HEK293 (cell line): ENCODE data around the gene KIF25.

Source experiments
- CTCF ChIA-PET: fragments of 350-600 bp; formaldehyde crosslinking; extraction: SDS; loops from one replicate; lab custom pipeline; 2021; ENCODE audit warnings: antibody characterized with exemption; lab: Yijun Ruan, JAX
- POLR2A ChIA-PET: fragments of 300-600 bp; formaldehyde crosslinking; extraction: SDS; loops from one replicate; lab custom pipeline; 2020; ENCODE audit warnings: antibody characterized with exemption, inconsistent platforms; lab: Yijun Ruan, JAX
- H3K27ac ChIP-seq: fragments of 200-500 bp; sonication (Bioruptor generic); 2 replicates; pipeline ENCODE4 v1.5.1; 2014; ENCODE audit warnings: low read depth, low read length, control low read depth, inconsistent platforms; ENCODE audit errors: extremely low read depth
- H3K36me3 ChIP-seq, 2 experiments: fragments of 200-500 bp in 1 of 2; sonication (Bioruptor generic) in 1 of 2; 1 replicate in 1 of 2; 2 replicates in 1 of 2; pipeline ENCODE4 v1.5.1; 2014 to 2017; ENCODE audit warnings: inconsistent platforms in 2 of 2, low read length in 2 of 2; ENCODE audit not compliant: control insufficient read depth in 2 of 2, insufficient read depth in 1 of 2
- H3K4me1 ChIP-seq: fragments of 200-500 bp; sonication (Bioruptor generic); 2 replicates; pipeline ENCODE4 v1.5.1; 2014; ENCODE audit warnings: mild to moderate bottlenecking, low read length, inconsistent platforms; ENCODE audit not compliant: control insufficient read depth, insufficient read depth
- H3K4me3 ChIP-seq: 2 replicates; pipeline ENCODE4 v1.5.1; 2011; ENCODE audit warnings: low read depth, mild to moderate bottlenecking, control low read depth, low read length, moderate library complexity
- H3K9me3 ChIP-seq: fragments of 200-500 bp; sonication (Bioruptor generic); 2 replicates; pipeline ENCODE4 v1.5.1; 2014; ENCODE audit warnings: low read depth, low read length, inconsistent platforms; ENCODE audit not compliant: control insufficient read depth, insufficient read depth
- BCL11A ChIP-seq: fragments of 450-650 bp; formaldehyde crosslinking; IDR thresholded peaks from 2 replicates; pipeline ENCODE4 v1.5.1; 2016; ENCODE audit warnings: low read depth, missing biosample characterization, missing genetic modification characterization
- BCL11B ChIP-seq: fragments of 450-650 bp; formaldehyde crosslinking; IDR thresholded peaks from 2 replicates; pipeline ENCODE4 v1.5.1; 2016; ENCODE audit warnings: low read depth, missing biosample characterization, missing genetic modification characterization
- KLF1 ChIP-seq: fragments of 450-650 bp; formaldehyde crosslinking; IDR thresholded peaks from 2 replicates; pipeline ENCODE4 v1.5.1; 2016; ENCODE audit warnings: missing biosample characterization, missing genetic modification characterization
- SCRT2 ChIP-seq: fragments of 450-650 bp; formaldehyde crosslinking; IDR thresholded peaks from 2 replicates; pipeline ENCODE4 v1.5.1; 2016; ENCODE audit warnings: missing biosample characterization, missing genetic modification characterization
- WT1 ChIP-seq: fragments of 450-650 bp; formaldehyde crosslinking; IDR thresholded peaks from 2 replicates; pipeline ENCODE4 v1.5.1; 2016; ENCODE audit warnings: missing biosample characterization, missing genetic modification characterization
- ZFP69B ChIP-seq: fragments of 450-650 bp; formaldehyde crosslinking; IDR thresholded peaks from 2 replicates; pipeline ENCODE4 v1.5.1; 2016; ENCODE audit warnings: missing biosample characterization, missing genetic modification characterization
- ZNF157 ChIP-seq: fragments of 450-650 bp; formaldehyde crosslinking; IDR thresholded peaks from 2 replicates; pipeline ENCODE4 v1.5.1; 2016; ENCODE audit warnings: missing biosample characterization, missing genetic modification characterization
- ZNF19 ChIP-seq: fragments of 450-650 bp; formaldehyde crosslinking; IDR thresholded peaks from 2 replicates; pipeline ENCODE4; 2016; ENCODE audit warnings: missing biosample characterization, missing genetic modification characterization, low read depth
- ZNF48 ChIP-seq: fragments of 450-650 bp; formaldehyde crosslinking; IDR thresholded peaks from 2 replicates; pipeline ENCODE4 v1.5.1; 2016; ENCODE audit warnings: missing biosample characterization, missing genetic modification characterization
- ZNF529 ChIP-seq: fragments of 450-650 bp; formaldehyde crosslinking; IDR thresholded peaks from 2 replicates; pipeline ENCODE4 v1.5.1; 2017; ENCODE audit warnings: missing genetic modification characterization, missing biosample characterization; ENCODE audit not compliant: insufficient replicate concordance
- ZNF555 ChIP-seq: fragments of 450-650 bp; formaldehyde crosslinking; conservative IDR thresholded peaks from 2 replicates; pipeline ENCODE4 v1.5.1; 2017; ENCODE audit warnings: missing biosample characterization, mild to moderate bottlenecking, missing genetic modification characterization, inconsistent platforms
- ZNF670 ChIP-seq: fragments of 450-650 bp; formaldehyde crosslinking; IDR thresholded peaks from 2 replicates; pipeline ENCODE4 v1.5.1; 2016; ENCODE audit warnings: missing biosample characterization, missing genetic modification characterization, low read depth
- ZNF701 ChIP-seq: fragments of 450-650 bp; formaldehyde crosslinking; IDR thresholded peaks from 2 replicates; pipeline ENCODE4 v1.5.1; 2016; ENCODE audit warnings: missing biosample characterization, missing genetic modification characterization
- ZNF707 ChIP-seq: fragments of 450-650 bp; formaldehyde crosslinking; IDR thresholded peaks from 2 replicates; pipeline ENCODE4 v1.5.1; 2016; ENCODE audit warnings: missing biosample characterization, missing genetic modification characterization
- TF ChIP-seq, protein P1 (sequence below): fragments of 450-650 bp; formaldehyde crosslinking; IDR thresholded peaks from 2 replicates; pipeline ENCODE4 v1.5.1; 2016; ENCODE audit warnings: missing biosample characterization, missing genetic modification characterization
- TF ChIP-seq, protein P2 (sequence below): fragments of 450-650 bp; formaldehyde crosslinking; IDR thresholded peaks from 2 replicates; pipeline ENCODE4 v1.5.1; 2016; ENCODE audit warnings: missing biosample characterization, missing genetic modification characterization
- TF ChIP-seq, protein P3 (sequence below): fragments of 450-650 bp; formaldehyde crosslinking; IDR thresholded peaks from 2 replicates; pipeline ENCODE4 v1.5.1; 2016; ENCODE audit warnings: missing biosample characterization, missing genetic modification characterization
- TF ChIP-seq, protein P4 (sequence below): fragments of 450-650 bp; formaldehyde crosslinking; IDR thresholded peaks from 2 replicates; pipeline ENCODE4 v1.5.1; 2016; ENCODE audit warnings: missing biosample characterization, missing genetic modification characterization
- TF ChIP-seq, protein P5 (sequence below): fragments of 450-650 bp; IDR thresholded peaks from 2 replicates; pipeline ENCODE4 v1.5.1; 2018; ENCODE audit warnings: missing biosample characterization, mild to moderate bottlenecking, missing genetic modification characterization
- TF ChIP-seq, protein P6 (sequence below): fragments of 450-650 bp; formaldehyde crosslinking; IDR thresholded peaks from 2 replicates; pipeline ENCODE4 v1.5.1; 2016; ENCODE audit warnings: missing biosample characterization, missing genetic modification characterization

Gene KIF25

DNA sequence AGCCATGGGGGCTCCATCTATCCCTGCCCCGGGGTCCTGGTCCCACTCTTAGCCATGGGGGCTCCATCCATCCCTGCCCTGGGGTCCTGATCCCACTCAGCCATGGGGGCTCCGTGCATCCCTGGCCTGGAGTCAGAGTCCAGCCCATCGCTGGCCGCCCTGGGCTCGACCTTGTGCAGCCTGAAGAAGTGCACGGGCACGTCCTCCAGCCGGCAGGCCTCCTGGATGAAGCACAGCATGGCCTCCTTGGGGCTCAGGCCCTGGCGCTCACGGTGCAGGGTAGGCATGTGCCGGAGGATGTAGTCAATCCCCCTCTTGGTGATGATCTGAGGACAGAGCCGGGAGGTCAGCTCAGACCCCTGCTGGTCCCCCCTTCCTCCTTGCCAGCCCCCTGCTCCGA, 66.0 kb downstream of the KIF25 start (continued):
- TF ChIP-seq BCL11B (tag by site-specific recombination) (no peak), ZFP69B (tag by site-specific recombination) (no peak)

DNA sequence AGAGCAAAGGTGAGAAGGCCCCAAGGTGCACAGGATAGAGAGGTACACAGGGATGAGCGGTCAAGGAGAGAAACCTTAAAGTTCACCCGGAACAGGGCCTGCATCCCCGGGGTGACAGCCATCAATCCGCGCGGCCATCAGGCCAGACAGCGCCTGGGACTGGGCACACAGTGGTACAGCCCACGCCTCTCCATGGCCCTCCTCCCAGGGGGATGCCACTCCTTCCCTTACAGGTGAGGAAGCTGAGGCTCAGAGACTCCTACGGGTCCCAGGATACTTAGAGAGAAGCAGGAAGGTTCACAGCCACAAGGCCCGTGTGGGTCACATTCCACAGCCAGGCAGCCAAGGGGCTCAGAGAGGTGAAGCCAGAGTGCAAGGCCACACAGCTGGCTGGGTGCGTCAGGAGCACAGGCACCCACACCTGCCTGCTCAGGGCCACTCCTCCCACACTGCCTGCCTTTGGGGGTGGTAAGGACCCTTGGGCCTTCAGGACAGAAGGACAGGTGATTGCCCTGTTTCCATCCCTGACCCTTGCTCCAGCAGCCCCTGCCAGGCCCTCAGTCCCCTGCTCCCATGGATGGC, 66.8 kb downstream of the KIF25 start:
- no peaks in the 10 kb centered on the region for H3K9me3 ChIP-seq
- no peak overlapping the region for H3K27ac ChIP-seq
- no peak for TF ChIP-seq ZNF19 (tag by site-specific recombination)
- TF ChIP-seq, protein P1, sequence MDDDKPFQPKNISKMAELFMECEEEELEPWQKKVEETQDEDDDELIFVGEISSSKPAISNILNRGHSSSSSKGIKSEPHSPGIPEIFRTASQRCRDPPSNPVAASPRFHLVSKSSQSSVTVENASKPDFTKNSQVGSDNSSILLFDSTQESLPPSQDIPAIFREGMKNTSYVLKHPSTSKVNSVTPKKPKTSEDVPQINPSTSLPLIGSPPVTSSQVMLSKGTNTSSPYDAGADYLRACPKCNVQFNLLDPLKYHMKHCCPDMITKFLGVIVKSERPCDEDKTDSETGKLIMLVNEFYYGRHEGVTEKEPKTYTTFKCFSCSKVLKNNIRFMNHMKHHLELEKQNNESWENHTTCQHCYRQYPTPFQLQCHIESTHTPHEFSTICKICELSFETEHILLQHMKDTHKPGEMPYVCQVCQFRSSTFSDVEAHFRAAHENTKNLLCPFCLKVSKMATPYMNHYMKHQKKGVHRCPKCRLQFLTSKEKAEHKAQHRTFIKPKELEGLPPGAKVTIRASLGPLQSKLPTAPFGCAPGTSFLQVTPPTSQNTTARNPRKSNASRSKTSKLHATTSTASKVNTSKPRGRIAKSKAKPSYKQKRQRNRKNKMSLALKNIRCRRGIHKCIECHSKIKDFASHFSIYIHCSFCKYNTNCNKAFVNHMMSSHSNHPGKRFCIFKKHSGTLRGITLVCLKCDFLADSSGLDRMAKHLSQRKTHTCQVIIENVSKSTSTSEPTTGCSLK (tag by site-specific recombination) = no peak
- TF ChIP-seq, protein P2, sequence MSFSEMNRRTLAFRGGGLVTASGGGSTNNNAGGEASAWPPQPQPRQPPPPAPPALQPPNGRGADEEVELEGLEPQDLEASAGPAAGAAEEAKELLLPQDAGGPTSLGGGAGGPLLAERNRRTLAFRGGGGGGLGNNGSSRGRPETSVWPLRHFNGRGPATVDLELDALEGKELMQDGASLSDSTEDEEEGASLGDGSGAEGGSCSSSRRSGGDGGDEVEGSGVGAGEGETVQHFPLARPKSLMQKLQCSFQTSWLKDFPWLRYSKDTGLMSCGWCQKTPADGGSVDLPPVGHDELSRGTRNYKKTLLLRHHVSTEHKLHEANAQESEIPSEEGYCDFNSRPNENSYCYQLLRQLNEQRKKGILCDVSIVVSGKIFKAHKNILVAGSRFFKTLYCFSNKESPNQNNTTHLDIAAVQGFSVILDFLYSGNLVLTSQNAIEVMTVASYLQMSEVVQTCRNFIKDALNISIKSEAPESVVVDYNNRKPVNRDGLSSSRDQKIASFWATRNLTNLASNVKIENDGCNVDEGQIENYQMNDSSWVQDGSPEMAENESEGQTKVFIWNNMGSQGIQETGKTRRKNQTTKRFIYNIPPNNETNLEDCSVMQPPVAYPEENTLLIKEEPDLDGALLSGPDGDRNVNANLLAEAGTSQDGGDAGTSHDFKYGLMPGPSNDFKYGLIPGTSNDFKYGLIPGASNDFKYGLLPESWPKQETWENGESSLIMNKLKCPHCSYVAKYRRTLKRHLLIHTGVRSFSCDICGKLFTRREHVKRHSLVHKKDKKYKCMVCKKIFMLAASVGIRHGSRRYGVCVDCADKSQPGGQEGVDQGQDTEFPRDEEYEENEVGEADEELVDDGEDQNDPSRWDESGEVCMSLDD (tag by site-specific recombination) = no peak
- TF ChIP-seq, protein P3, sequence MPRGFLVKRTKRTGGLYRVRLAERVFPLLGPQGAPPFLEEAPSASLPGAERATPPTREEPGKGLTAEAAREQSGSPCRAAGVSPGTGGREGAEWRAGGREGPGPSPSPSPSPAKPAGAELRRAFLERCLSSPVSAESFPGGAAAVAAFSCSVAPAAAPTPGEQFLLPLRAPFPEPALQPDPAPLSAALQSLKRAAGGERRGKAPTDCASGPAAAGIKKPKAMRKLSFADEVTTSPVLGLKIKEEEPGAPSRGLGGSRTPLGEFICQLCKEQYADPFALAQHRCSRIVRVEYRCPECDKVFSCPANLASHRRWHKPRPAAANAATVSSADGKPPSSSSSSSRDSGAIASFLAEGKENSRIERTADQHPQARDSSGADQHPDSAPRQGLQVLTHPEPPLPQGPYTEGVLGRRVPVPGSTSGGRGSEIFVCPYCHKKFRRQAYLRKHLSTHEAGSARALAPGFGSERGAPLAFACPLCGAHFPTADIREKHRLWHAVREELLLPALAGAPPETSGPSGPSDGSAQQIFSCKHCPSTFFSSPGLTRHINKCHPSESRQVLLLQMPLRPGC (tag by site-specific recombination) = no peak
- TF ChIP-seq, protein P4, sequence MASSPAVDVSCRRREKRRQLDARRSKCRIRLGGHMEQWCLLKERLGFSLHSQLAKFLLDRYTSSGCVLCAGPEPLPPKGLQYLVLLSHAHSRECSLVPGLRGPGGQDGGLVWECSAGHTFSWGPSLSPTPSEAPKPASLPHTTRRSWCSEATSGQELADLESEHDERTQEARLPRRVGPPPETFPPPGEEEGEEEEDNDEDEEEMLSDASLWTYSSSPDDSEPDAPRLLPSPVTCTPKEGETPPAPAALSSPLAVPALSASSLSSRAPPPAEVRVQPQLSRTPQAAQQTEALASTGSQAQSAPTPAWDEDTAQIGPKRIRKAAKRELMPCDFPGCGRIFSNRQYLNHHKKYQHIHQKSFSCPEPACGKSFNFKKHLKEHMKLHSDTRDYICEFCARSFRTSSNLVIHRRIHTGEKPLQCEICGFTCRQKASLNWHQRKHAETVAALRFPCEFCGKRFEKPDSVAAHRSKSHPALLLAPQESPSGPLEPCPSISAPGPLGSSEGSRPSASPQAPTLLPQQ = no peak
- H3K4me1 ChIP-seq = no peaks in the 10 kb centered on the region
- H3K36me3 ChIP-seq = no peaks in the 10 kb centered on the region
- POLR2A ChIA-PET = no interaction called here
- CTCF ChIA-PET = no interaction called here
- no peak overlapping the region for H3K4me3 ChIP-seq

DNA sequence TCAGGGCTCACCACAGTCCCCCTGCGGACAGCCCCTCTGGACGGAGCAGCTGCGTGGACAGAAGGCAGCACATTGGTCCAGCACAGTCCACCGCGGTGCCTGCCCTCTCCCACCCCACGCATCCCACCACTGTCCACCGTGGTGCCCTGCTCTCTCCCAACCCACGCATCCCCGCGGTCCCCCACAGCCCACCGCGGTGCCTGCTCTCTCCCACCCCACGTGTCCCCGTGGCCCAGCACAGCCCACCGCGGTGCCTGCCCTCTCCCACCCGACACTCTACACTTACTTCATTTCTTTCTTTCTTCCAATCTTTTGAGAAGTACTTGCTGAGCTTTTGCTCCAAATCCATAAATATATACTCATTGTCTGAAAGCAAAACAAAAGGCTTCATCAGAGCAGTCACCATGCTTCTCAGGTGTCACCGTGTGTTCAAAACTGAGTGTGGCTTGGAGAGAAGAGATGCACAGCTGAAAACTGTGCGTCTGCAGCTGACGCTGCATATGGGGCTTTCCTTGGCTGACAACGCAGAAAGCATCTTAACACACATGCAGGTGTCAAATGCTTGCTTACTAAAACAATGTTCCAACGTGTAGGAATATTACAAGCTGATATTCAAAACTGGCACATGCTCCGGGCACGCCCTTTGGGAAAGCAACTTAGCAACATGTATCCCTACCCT, 69.7 kb downstream of the KIF25 start:
- H3K27ac ChIP-seq = no peak overlapping the region
- CTCF ChIA-PET = interaction anchor here (0.5 to 0.6 kb wide), 2 partner anchors 159 to 270 kb away, joined by 3 to 4 read pairs; no protein-coding TSS in a partner anchor
- POLR2A ChIA-PET = no interaction called here
- H3K36me3 ChIP-seq = no peaks in the 10 kb centered on the region
- H3K4me3 ChIP-seq = no peak overlapping the region
- no peaks in the 10 kb centered on the region for H3K9me3 ChIP-seq
- TF ChIP-seq BCL11A (tag by site-specific recombination) = no peak
- no peak for TF ChIP-seq ZNF555 (tag by site-specific recombination)
- no peak for TF ChIP-seq ZNF670 (tag by site-specific recombination)
- TF ChIP-seq ZNF707 (tag by site-specific recombination) = no peak
- no peak for TF ChIP-seq ZNF19 (tag by site-specific recombination)
- TF ChIP-seq, protein P5, sequence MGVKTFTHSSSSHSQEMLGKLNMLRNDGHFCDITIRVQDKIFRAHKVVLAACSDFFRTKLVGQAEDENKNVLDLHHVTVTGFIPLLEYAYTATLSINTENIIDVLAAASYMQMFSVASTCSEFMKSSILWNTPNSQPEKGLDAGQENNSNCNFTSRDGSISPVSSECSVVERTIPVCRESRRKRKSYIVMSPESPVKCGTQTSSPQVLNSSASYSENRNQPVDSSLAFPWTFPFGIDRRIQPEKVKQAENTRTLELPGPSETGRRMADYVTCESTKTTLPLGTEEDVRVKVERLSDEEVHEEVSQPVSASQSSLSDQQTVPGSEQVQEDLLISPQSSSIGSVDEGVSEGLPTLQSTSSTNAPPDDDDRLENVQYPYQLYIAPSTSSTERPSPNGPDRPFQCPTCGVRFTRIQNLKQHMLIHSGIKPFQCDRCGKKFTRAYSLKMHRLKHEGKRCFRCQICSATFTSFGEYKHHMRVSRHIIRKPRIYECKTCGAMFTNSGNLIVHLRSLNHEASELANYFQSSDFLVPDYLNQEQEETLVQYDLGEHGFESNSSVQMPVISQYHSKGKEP (tag by site-specific recombination) = no peak
- no peak for TF ChIP-seq ZNF48 (tag by site-specific recombination)
- no peak for TF ChIP-seq ZNF701 (tag by site-specific recombination)
- no peak for TF ChIP-seq ZNF157
- no peak for TF ChIP-seq ZNF529 (tag by site-specific recombination)
- no peak for TF ChIP-seq KLF1 (tag by site-specific recombination)
- no peak for TF ChIP-seq WT1 (tag by site-specific recombination)
- TF ChIP-seq, protein P6, sequence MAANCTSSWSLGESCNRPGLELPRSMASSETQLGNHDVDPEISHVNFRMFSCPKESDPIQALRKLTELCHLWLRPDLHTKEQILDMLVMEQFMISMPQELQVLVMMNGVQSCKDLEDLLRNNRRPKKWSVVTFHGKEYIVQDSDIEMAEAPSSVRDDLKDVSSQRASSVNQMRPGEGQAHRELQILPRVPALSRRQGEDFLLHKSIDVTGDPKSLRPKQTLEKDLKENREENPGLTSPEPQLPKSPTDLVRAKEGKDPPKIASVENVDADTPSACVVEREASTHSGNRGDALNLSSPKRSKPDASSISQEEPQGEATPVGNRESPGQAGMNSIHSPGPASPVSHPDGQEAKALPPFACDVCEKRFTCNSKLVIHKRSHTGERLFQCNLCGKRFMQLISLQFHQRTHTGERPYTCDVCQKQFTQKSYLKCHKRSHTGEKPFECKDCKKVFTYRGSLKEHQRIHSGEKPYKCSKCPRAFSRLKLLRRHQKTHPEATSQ (tag by site-specific recombination) = no peak
- no peak for TF ChIP-seq SCRT2 (tag by site-specific recombination)
- no peaks in the 10 kb centered on the region for H3K4me1 ChIP-seq
